Hematopoietic multipotent progenitor cell treated with erythropoietin and hydrocortisone succinate and interleukin-3 and kit ligand, for 8 days (in vitro differentiated cells): ENCODE results near the gene LIN7B.

Experiments
- DNase-seq: peaks from one replicate; pipeline ENCODE4 v3.0.0-alpha.2; 2015

Gene LIN7B

GRCh38 chr19:49148784-49149651 lies 34.8 kb downstream of the LIN7B start:
- DNase-seq, result peak; percentile 97

- DNase-seq, result peak; percentile 85
Measured at GRCh38 chr19:49149652-49150105, 35.5 kb downstream of the LIN7B start.

GRCh38 chr19:49150106-49150943 lies 36.2 kb downstream of the LIN7B start:
- peak; percentile 79 for DNase-seq

GRCh38 chr19:49150944-49151243 lies 36.7 kb downstream of the LIN7B start:
- DNase-seq, result no peak

GRCh38 chr19:49151267-49152118 lies 37.3 kb downstream of the LIN7B start:
- peak; percentile 62 for DNase-seq

- DNase-seq, result no peak
Measured at GRCh38 chr19:49152119-49152550, 38.0 kb downstream of the LIN7B start.

- DNase-seq, result no peak
Measured at GRCh38 chr19:49153167-49153809, 39.1 kb downstream of the LIN7B start.

GRCh38 chr19:49154279-49154678 lies 40.1 kb downstream of the LIN7B start:
- no peak for DNase-seq

GRCh38 chr19:49155005-49155819 lies 41.0 kb downstream of the LIN7B start, which contains the start of gene HRC:
TSS of gene HRC (minus strand) at chr19:49155396. CDS start at chr19:49155237, 159 bp downstream.
- no peak for DNase-seq

GRCh38 chr19:49155820-49156346 lies 41.7 kb downstream of the LIN7B start:
- no peak for DNase-seq

- DNase-seq, result peak; percentile 75
Measured at GRCh38 chr19:49157445-49158224, 43.5 kb downstream of the LIN7B start, which contains the start of gene TRPM4. TSS of gene TRPM4 (plus strand) at chr19:49157792. CDS start at chr19:49157867, 75 bp downstream.

- DNase-seq, result no peak
Measured at GRCh38 chr19:49160450-49161189, 46.5 kb downstream of the LIN7B start.

GRCh38 chr19:49161987-49162386 lies 47.8 kb downstream of the LIN7B start:
- DNase-seq, result no peak

GRCh38 chr19:49165111-49165750 lies 51.1 kb downstream of the LIN7B start:
- DNase-seq, result no peak

GRCh38 chr19:49165865-49166301 lies 51.7 kb downstream of the LIN7B start:
- no peak for DNase-seq

- DNase-seq, result no peak
Measured at GRCh38 chr19:49167857-49168409, 53.8 kb downstream of the LIN7B start.
